Measurements from ENCODE around the gene TRAF3IP3.

DNA sequence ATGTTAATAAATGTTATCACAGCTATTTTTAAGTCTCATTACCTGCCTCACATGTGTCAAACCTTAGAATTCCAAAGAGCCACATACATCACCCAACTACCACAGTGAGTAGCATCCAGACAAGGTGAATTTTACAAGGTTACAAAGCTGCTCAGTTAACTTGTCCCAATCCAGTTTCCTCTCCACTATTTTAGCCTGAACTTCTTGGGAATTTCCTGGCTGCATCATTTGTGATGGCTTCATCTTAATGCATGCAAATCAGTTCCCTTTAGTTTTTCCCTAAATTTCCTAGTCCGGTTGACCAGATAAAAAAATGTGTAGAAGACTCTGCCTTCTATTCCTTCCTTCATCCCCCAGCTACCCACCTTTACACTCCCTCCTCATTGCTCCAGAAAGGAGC, 597 bp upstream of the TRAF3IP3 start:
- TF ChIP-seq, protein P1, sequence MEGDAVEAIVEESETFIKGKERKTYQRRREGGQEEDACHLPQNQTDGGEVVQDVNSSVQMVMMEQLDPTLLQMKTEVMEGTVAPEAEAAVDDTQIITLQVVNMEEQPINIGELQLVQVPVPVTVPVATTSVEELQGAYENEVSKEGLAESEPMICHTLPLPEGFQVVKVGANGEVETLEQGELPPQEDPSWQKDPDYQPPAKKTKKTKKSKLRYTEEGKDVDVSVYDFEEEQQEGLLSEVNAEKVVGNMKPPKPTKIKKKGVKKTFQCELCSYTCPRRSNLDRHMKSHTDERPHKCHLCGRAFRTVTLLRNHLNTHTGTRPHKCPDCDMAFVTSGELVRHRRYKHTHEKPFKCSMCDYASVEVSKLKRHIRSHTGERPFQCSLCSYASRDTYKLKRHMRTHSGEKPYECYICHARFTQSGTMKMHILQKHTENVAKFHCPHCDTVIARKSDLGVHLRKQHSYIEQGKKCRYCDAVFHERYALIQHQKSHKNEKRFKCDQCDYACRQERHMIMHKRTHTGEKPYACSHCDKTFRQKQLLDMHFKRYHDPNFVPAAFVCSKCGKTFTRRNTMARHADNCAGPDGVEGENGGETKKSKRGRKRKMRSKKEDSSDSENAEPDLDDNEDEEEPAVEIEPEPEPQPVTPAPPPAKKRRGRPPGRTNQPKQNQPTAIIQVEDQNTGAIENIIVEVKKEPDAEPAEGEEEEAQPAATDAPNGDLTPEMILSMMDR (IDR thresholded peaks at IDR 0.05): no peak
- TF ChIP-seq POLR2A (IDR thresholded peaks at IDR 0.05): no peak

All from body of pancreas (tissue), 4 donors.